Activated T-helper 17 cell treated with anti-CD3 and anti-CD28 coated beads, Interleukin-2, amount 50 U/mL, for 72 hours (primary cell): ENCODE data around the gene UNC45A. TPM values are rescaled to one million over a fixed set of nuclear protein-coding genes. Genes with fewer than 3 reads are reported as not detected.

Experiments
- ATAC-seq: fragments of 150-1000 bp; cut with Tn5 transposase; replicated peaks from 2 replicates; pipeline ENCODE4 v1.10.0; 2021; ENCODE audit warnings: mild to moderate bottlenecking, moderate library complexity
- H3K27ac Mint-ChIP-seq: one replicate; pipeline ENCODE4 v1.8.0; 2022; ENCODE audit warnings: mixed read lengths
- H3K27me3 Mint-ChIP-seq: one replicate; pipeline ENCODE4 v1.8.0; 2022; ENCODE audit warnings: mixed read lengths
- H3K36me3 Mint-ChIP-seq: one replicate; pipeline ENCODE4 v1.8.0; 2022; ENCODE audit warnings: low read depth, mild to moderate bottlenecking, mixed read lengths
- H3K4me1 Mint-ChIP-seq: one replicate; pipeline ENCODE4 v1.8.0; 2022; ENCODE audit warnings: mixed read lengths
- H3K4me3 Mint-ChIP-seq: one replicate; pipeline ENCODE4 v1.8.0; 2022; ENCODE audit warnings: mild to moderate bottlenecking, mixed read lengths
- H3K9me3 Mint-ChIP-seq: one replicate; pipeline ENCODE4 v1.8.0; 2022; ENCODE audit warnings: mixed read lengths
- total RNA-seq, 2 donors: library from RNA; stranded (reverse); gene quantifications; one replicate each; pipeline ENCODE4 v1.2.3, GENCODE V29; 2022

UNC45A gene
- total RNA-seq, 2 donors from 2014 or later, result 101 to 103 TPM

- Mint-ChIP-seq H3K27ac (no peak overlapping the region), H3K9me3 (no peaks in the 10 kb centered on the region), H3K4me3 (no peak overlapping the region), H3K4me1 (no peaks in the 10 kb centered on the region), H3K27me3 (no peaks in the 10 kb centered on the region), H3K36me3 (peaks cover 84% of the 10 kb centered on the region)
- no peak for ATAC-seq
These were observed 37.0 kb downstream of the UNC45A start for GRCh38 chr15:90972133-90972532.

GRCh38 chr15:90974216-90974615 is 39.1 kb downstream of the UNC45A start:
- Mint-ChIP-seq H3K4me1 (no peaks in the 10 kb centered on the region), H3K9me3 (no peaks in the 10 kb centered on the region), H3K36me3 (peaks cover 84% of the 10 kb centered on the region), H3K4me3 (no peak overlapping the region), H3K27me3 (no peaks in the 10 kb centered on the region), H3K27ac (no peak overlapping the region)
- no peak for ATAC-seq

- H3K36me3 Mint-ChIP-seq, result peaks cover 100% of the 10 kb centered on the region
- H3K27ac Mint-ChIP-seq, result peak overlapping the region; percentile 49
- H3K27me3 Mint-ChIP-seq, result no peaks in the 10 kb centered on the region
- peaks cover 7% of the 10 kb centered on the region for H3K4me1 Mint-ChIP-seq
- no peak overlapping the region for H3K4me3 Mint-ChIP-seq
- no peak for ATAC-seq
- H3K9me3 Mint-ChIP-seq, result no peaks in the 10 kb centered on the region
These were observed 44.5 kb downstream of the UNC45A start for GRCh38 chr15:90979582-90979981.

GRCh38 chr15:90981681-90982080 is 46.6 kb downstream of the UNC45A start:
- Mint-ChIP-seq H3K4me3 (no peak overlapping the region), H3K4me1 (peaks cover 7% of the 10 kb centered on the region), H3K36me3 (peaks cover 85% of the 10 kb centered on the region), H3K27ac (peak overlapping the region; percentile 9), H3K9me3 (no peaks in the 10 kb centered on the region), H3K27me3 (no peaks in the 10 kb centered on the region)
- no peak for ATAC-seq

DNA sequence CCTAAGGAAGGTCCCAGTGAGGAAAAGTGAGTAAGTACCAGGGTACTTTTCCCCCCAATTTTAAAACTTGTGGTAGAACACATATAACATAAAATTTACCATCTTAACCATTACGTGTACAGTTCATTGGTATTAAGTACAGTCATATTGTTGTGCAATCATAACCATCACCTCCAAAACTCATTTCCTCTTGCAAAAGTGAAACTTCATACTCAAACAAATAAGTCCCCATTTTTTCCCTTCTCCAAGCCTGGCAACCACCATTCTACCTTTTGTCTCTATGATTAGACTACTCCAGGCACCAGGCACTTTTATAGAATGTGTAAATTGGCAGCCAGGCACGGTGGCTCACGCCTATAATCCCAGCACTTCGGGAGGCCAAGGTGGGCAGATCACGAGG is 47.0 kb downstream of the UNC45A start:
- no peak overlapping the region for H3K27ac Mint-ChIP-seq
- peaks cover 80% of the 10 kb centered on the region for H3K36me3 Mint-ChIP-seq
- peak; percentile 63 for ATAC-seq
- no peaks in the 10 kb centered on the region for H3K27me3 Mint-ChIP-seq
- peaks cover 7% of the 10 kb centered on the region for H3K4me1 Mint-ChIP-seq
- no peaks in the 10 kb centered on the region for H3K9me3 Mint-ChIP-seq
- H3K4me3 Mint-ChIP-seq, result no peak overlapping the region

GRCh38 chr15:90986790-90987507 is 51.9 kb downstream of the UNC45A start:
- Mint-ChIP-seq H3K4me1 (peaks cover 20% of the 10 kb centered on the region), H3K9me3 (no peaks in the 10 kb centered on the region), H3K4me3 (no peak overlapping the region), H3K27ac (no peak overlapping the region), H3K36me3 (peaks cover 38% of the 10 kb centered on the region), H3K27me3 (no peaks in the 10 kb centered on the region)
- no peak for ATAC-seq

DNA sequence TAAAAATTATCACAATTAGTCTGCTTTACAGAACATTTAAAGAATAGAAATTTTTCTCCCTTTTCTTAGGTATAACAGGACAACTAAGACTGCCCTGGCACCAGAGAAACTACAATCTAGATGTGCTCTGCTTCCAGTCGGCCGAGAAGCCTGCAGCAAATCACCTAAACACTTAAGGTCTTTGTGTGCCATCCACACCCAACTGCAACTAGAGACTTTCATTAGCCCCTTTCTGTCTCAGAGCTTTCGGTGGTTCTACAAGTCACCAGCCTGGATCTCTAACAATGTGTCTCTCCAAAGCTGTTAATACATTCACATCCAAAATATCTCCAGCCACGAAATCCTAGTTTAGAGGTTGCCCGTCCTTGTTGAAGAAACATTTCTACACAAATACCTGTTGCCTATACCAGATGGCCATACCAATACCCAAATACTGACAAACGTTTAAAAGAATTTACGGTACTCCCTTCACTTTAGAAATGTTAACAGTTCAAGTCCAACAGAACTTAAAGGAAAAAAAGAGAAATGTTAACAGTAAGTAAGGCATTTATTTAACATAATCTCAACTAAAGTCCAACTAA is 52.6 kb downstream of the UNC45A start:
- peaks cover 34% of the 10 kb centered on the region for H3K36me3 Mint-ChIP-seq
- H3K27ac Mint-ChIP-seq, result no peak overlapping the region

GRCh38 chr15:90988296-90988695 is 53.2 kb downstream of the UNC45A start:
- Mint-ChIP-seq H3K36me3 (peaks cover 34% of the 10 kb centered on the region), H3K4me1 (peaks cover 22% of the 10 kb centered on the region), H3K27ac (no peak overlapping the region), H3K4me3 (peak overlapping the region; percentile 6), H3K27me3 (no peaks in the 10 kb centered on the region), H3K9me3 (no peaks in the 10 kb centered on the region)
- no peak for ATAC-seq

More for the DNA sequence above, 52.6 kb downstream of the UNC45A start:
- H3K9me3 Mint-ChIP-seq, result no peaks in the 10 kb centered on the region
- H3K4me3 Mint-ChIP-seq, result no peak overlapping the region
- no peaks in the 10 kb centered on the region for H3K27me3 Mint-ChIP-seq
- no peak for ATAC-seq
- peaks cover 24% of the 10 kb centered on the region for H3K4me1 Mint-ChIP-seq

- Mint-ChIP-seq H3K4me1 (peaks cover 21% of the 10 kb centered on the region), H3K27me3 (no peaks in the 10 kb centered on the region), H3K36me3 (peaks cover 30% of the 10 kb centered on the region), H3K4me3 (peak overlapping the region; percentile 6), H3K27ac (no peak overlapping the region), H3K9me3 (no peaks in the 10 kb centered on the region)
- no peak for ATAC-seq
These were observed 54.1 kb downstream of the UNC45A start for GRCh38 chr15:90989040-90989768.

DNA sequence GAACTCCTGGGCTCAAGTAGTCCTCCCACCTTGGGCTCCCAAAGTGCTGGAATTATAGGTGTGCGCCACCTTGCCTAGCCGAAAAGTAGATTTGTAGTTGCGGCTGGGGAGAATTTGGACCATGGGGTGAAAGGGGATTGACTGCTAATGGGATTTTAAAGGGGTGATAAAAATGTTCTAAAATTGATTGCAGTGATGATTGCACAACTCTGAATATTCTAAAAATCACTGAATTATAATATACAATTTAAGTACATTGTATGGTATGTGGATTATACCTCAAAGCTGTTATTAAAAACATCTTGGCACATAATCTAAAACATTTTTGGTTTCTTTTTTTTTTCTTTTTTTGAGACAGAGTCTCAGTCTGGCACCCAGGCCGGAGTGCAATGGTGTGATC is 55.4 kb downstream of the UNC45A start:
- Mint-ChIP-seq H3K27me3 (no peaks in the 10 kb centered on the region), H3K36me3 (peaks cover 25% of the 10 kb centered on the region), H3K9me3 (no peaks in the 10 kb centered on the region), H3K27ac (no peak overlapping the region), H3K4me3 (no peak overlapping the region), H3K4me1 (peaks cover 21% of the 10 kb centered on the region)
- ATAC-seq, result no peak

GRCh38 chr15:90991587-90992285 is 56.7 kb downstream of the UNC45A start:
- Mint-ChIP-seq H3K9me3 (no peaks in the 10 kb centered on the region), H3K27ac (no peak overlapping the region), H3K4me3 (peak overlapping the region; percentile 90), H3K27me3 (no peaks in the 10 kb centered on the region), H3K4me1 (peaks cover 25% of the 10 kb centered on the region), H3K36me3 (peaks cover 25% of the 10 kb centered on the region)
- ATAC-seq, result no peak

DNA sequence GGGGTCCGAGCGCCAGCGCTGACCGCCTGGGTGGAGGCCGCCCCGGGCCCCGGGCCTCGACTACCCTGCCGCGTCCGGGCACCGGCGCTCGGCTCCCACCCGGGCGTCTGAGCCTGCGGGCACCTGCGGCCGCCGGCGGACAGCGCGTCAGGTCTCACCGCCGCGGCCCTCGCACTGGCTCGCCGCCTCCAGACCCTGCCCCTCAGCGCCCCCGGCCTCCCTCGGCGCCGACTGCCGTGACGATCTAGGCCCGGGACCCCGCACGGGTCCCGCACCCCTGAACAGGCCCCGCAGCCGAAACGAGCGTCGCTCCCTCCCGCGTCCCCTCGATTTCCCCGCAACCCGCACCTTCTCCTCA is 59.0 kb downstream of the UNC45A start:
- Mint-ChIP-seq H3K27ac (peak overlapping the region; percentile 90), H3K9me3 (no peaks in the 10 kb centered on the region), H3K36me3 (peaks cover 47% of the 10 kb centered on the region), H3K4me3 (peak overlapping the region; percentile 90), H3K4me1 (peaks cover 14% of the 10 kb centered on the region), H3K27me3 (no peaks in the 10 kb centered on the region)
- peak; percentile 22 for ATAC-seq

DNA sequence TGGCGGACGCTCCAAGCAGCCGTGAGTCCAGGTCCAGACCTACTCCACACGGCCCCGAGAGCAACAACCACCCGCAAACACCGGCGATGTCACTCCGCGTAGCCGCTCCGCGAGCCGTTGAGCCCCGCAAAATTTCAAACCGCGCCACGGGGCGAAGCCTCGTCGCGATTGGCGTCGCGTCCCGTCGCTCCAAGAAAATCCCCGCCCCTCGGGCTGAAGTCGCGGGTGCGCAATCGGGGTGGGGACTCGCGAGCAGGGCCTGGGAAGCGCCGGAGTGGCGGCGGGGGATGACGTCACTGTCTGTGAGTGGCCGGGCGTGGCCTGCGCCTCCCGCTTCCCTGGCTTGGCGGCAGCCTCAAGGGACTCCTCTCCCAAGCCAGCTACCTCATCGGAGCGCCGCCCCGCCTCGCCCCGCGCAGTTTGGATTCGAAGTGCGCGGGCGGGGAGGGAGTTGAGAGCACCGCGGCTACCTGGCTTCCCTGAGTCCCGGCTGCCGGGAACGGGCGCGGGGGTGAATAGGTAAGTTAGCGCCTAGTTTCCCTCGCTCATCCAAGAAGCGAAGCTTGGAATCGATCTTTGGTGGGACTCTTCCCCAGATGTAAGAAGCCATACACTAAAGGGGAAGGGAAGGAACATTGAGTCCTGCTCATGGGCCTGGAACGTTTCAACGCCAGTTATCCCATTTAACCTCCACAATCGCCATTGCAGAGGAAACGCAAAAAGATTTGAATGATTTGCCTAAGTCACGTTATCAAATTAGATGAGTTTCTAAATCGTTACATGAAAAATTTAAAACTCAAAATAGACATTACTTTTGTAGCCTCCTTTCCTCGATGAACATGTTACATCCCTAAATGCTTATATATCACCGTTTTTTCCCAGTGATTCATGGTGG is 59.6 kb downstream of the UNC45A start, which contains the start of gene PRC1:
Gene PRC1, minus strand, starts transcription at position 119 of the 895 bp plus-strand sequence. Its CDS starts 118 bp downstream, at position 1.
- Mint-ChIP-seq H3K4me1 (peaks cover 14% of the 10 kb centered on the region), H3K27me3 (no peaks in the 10 kb centered on the region), H3K27ac (peak within 1 kb of the TSS; percentile 90), H3K36me3 (peaks cover 53% of the 10 kb centered on the region), H3K4me3 (peak within 1 kb of the TSS; percentile 90), H3K9me3 (no peaks in the 10 kb centered on the region)
- ATAC-seq, result peak; percentile 99
